DND-41 (cell line): ENCODE measurements around the gene MAP3K14.
A peak's percentile ranks its signal among the peaks of the same experiment; 100 is the strongest.

Source experiments
- ATAC-seq: fragments of 200-7000 bp; cut with Tn5 transposase; 3 replicates; pipeline ENCODE4 v1.9.1; 2021; ENCODE audit warnings: low read depth; ENCODE audit not compliant: insufficient read depth
- DNase-seq: peaks from one replicate; pipeline ENCODE4 v3.0.0-alpha.2; 2020
- H2AFZ ChIP-seq: 2 replicates; pipeline ENCODE4 v1.6.0; 2012; ENCODE audit warnings: low read depth, low read length
- H3K27ac ChIP-seq: 2 replicates; pipeline ENCODE4 v1.5.1; 2012; ENCODE audit warnings: low read length, inconsistent platforms
- H3K27me3 ChIP-seq: fragments of 200-600 bp; sonication (generic); 2 replicates; pipeline ENCODE4 v1.6.0; 2012; ENCODE audit warnings: low read length, mild to moderate bottlenecking, inconsistent platforms; ENCODE audit not compliant: insufficient read depth, poor library complexity
- H3K36me3 ChIP-seq: 2 replicates; pipeline ENCODE4 v1.5.1; 2012; ENCODE audit warnings: low read length, inconsistent platforms; ENCODE audit not compliant: insufficient read depth
- H3K4me1 ChIP-seq: 2 replicates; pipeline ENCODE4 v1.5.1; 2012; ENCODE audit warnings: mild to moderate bottlenecking, low read length; ENCODE audit not compliant: insufficient read depth
- H3K4me2 ChIP-seq: 2 replicates; pipeline ENCODE4 v1.6.0; 2012; ENCODE audit warnings: mild to moderate bottlenecking, moderate library complexity, low read length, inconsistent platforms; ENCODE audit not compliant: insufficient read depth
- H3K4me3 ChIP-seq, 2 experiments: fragments of 200-600 bp in 1 of 2; shearing (Covaris generic) in 1 of 2; 2 replicates each; pipeline ENCODE4 v1.5.1; 2012 to 2016; ENCODE audit warnings: inconsistent platforms in 2 of 2, low read length in 2 of 2, mild to moderate bottlenecking in 2 of 2, low read depth in 1 of 2, moderate library complexity in 1 of 2
- H3K79me2 ChIP-seq: 2 replicates; pipeline ENCODE4 v1.6.0; 2012; ENCODE audit warnings: low read length, inconsistent platforms; ENCODE audit not compliant: insufficient read depth
- H3K9ac ChIP-seq: 2 replicates; pipeline ENCODE4 v1.6.0; 2012; ENCODE audit warnings: low read depth, mild to moderate bottlenecking, inconsistent platforms, low read length, moderate library complexity
- H3K9me3 ChIP-seq: 2 replicates; pipeline ENCODE4 v1.5.1; 2012; ENCODE audit warnings: low read length, moderate library complexity, mild to moderate bottlenecking, inconsistent platforms; ENCODE audit not compliant: insufficient read depth, severe bottlenecking
- H4K20me1 ChIP-seq: 2 replicates; pipeline ENCODE4 v1.6.0; 2012; ENCODE audit warnings: low read length; ENCODE audit not compliant: insufficient read depth
- CTCF ChIP-seq: IDR thresholded peaks from 2 replicates; pipeline ENCODE4 v1.5.1; 2012; ENCODE audit warnings: borderline replicate concordance, low read length, moderate library complexity, mild to moderate bottlenecking; ENCODE audit not compliant: poor library complexity, severe bottlenecking; ENCODE audit errors: extremely low read depth
- EZH2 ChIP-seq: IDR thresholded peaks from 3 replicates; pipeline ENCODE4 v1.6.1; 2012; ENCODE audit warnings: borderline replicate concordance, low read depth, mild to moderate bottlenecking, moderate library complexity, low read length, inconsistent platforms; ENCODE audit not compliant: severe bottlenecking

Gene MAP3K14

GRCh38 chr17:45229681-45230409, 87.0 kb downstream of the MAP3K14 start:
- ATAC-seq = no peak
- H3K4me3 ChIP-seq = no peak overlapping the region
- TF ChIP-seq CTCF = no peak
- TF ChIP-seq EZH2 = no peak

GRCh38 chr17:45228763-45229539, 87.9 kb downstream of the MAP3K14 start:
- H2AFZ ChIP-seq = no peak overlapping the region
- peak overlapping the region; percentile 95 for H3K27ac ChIP-seq

More at GRCh38 chr17:45229681-45230409, 87.0 kb downstream of the MAP3K14 start:
- H3K27me3 ChIP-seq = no peaks in the 10 kb centered on the region
- DNase-seq = no peak
- no peaks in the 10 kb centered on the region for H3K9me3 ChIP-seq
- no peak overlapping the region for H3K4me2 ChIP-seq
- H3K27ac ChIP-seq = peak overlapping the region; percentile 95
- peak overlapping the region; percentile 23; the same call in 1 of the 2 replicates for H3K9ac ChIP-seq
- peaks cover 57% of the 10 kb centered on the region for H3K4me1 ChIP-seq
- peaks cover 91% of the 10 kb centered on the region for H3K79me2 ChIP-seq
- peaks cover 57% of the 10 kb centered on the region for H4K20me1 ChIP-seq
- H2AFZ ChIP-seq = no peak overlapping the region
- peaks cover 50% of the 10 kb centered on the region for H3K36me3 ChIP-seq

GRCh38 chr17:45227926-45228762, 88.7 kb downstream of the MAP3K14 start:
- H3K9me3 ChIP-seq = no peaks in the 10 kb centered on the region
- TF ChIP-seq CTCF (no peak), EZH2 (no peak)
- H3K4me2 ChIP-seq = peak overlapping the region; percentile 86; the same call in 1 of the 2 replicates
- ATAC-seq (no peak), DNase-seq (no peak)
- H3K4me1 ChIP-seq = peaks cover 74% of the 10 kb centered on the region
- peaks cover 44% of the 10 kb centered on the region for H3K36me3 ChIP-seq
- H2AFZ ChIP-seq = no peak overlapping the region
- H3K79me2 ChIP-seq = peaks cover 97% of the 10 kb centered on the region
- no peaks in the 10 kb centered on the region for H3K27me3 ChIP-seq
- peak overlapping the region; percentile 95 for H3K27ac ChIP-seq
- H3K9ac ChIP-seq = peak overlapping the region; percentile 93
- H3K4me3 ChIP-seq = no peak overlapping the region
- H4K20me1 ChIP-seq = peaks cover 53% of the 10 kb centered on the region

More at GRCh38 chr17:45228763-45229539, 87.9 kb downstream of the MAP3K14 start:
- peak overlapping the region; percentile 93; the same call in 1 of the 2 replicates for H3K9ac ChIP-seq
- ATAC-seq (no peak), DNase-seq (peak; percentile 54)
- peaks cover 54% of the 10 kb centered on the region for H4K20me1 ChIP-seq
- TF ChIP-seq EZH2 = no peak
- no peak for TF ChIP-seq CTCF
- H3K4me3 ChIP-seq = no peak overlapping the region
- no peaks in the 10 kb centered on the region for H3K27me3 ChIP-seq
- H3K36me3 ChIP-seq = peaks cover 48% of the 10 kb centered on the region
- peaks cover 66% of the 10 kb centered on the region for H3K4me1 ChIP-seq
- H3K9me3 ChIP-seq = no peaks in the 10 kb centered on the region
- H3K4me2 ChIP-seq = peak overlapping the region; percentile 86; the same call in 1 of the 2 replicates
- peaks cover 96% of the 10 kb centered on the region for H3K79me2 ChIP-seq
